ENCODE measurements around the gene GID8. TPM values are rescaled to one million over a fixed set of nuclear protein-coding genes. Genes with fewer than 3 reads are reported as not detected.

Gene GID8
- 16.4 TPM for total RNA-seq
- long read RNA-seq, full-length matches to known transcripts, result 17 of 23 reads
- long read RNA-seq, partial matches to known transcripts, result 1 of 23 reads
- long read RNA-seq, other reads (novel, unspliced or antisense), result 5 of 23 reads

GRCh38 chr20:62938105-62938888 lies at the start of gene GID8:
Gene GID8 (plus strand): TSS chr20:62938147. CDS start chr20:62941503, 3,356 bp downstream.
- intact Hi-C loops (cut with DNase I), result loop anchor here (2.0 kb wide), 1 partner anchor 15 kb away; no protein-coding TSS in a partner anchor
- DNase-seq (ENCODE audit: low spot score), result no peak

- intact Hi-C loops (cut with DNase I), result no loop called here
These were observed 49.5 kb upstream of the GID8 start for GRCh38 chr20:62888406-62888805.

GRCh38 chr20:62888910-62889309 lies 49.0 kb upstream of the GID8 start:
- peak; percentile 64 for DNase-seq (ENCODE audit: low spot score)
- intact Hi-C loops (cut with DNase I), result no loop called here

More at GRCh38 chr20:62888406-62888805, 49.5 kb upstream of the GID8 start:
- DNase-seq (ENCODE audit: low spot score), result peak; percentile 44

GRCh38 chr20:62889411-62889810 lies 48.5 kb upstream of the GID8 start:
- DNase-seq (ENCODE audit: low spot score), result no peak
- intact Hi-C loops (cut with DNase I), result no loop called here

GRCh38 chr20:62889871-62890270 lies 48.1 kb upstream of the GID8 start:
- intact Hi-C loops (cut with DNase I), result no loop called here
- no peak for DNase-seq (ENCODE audit: low spot score)

GRCh38 chr20:62890444-62890843 lies 47.5 kb upstream of the GID8 start:
- intact Hi-C loops (cut with DNase I), result no loop called here
- no peak for DNase-seq (ENCODE audit: low spot score)

GRCh38 chr20:62891111-62891510 lies 46.8 kb upstream of the GID8 start:
- intact Hi-C loops (cut with DNase I), result no loop called here

GRCh38 chr20:62892348-62893304 lies 45.3 kb upstream of the GID8 start:
- DNase-seq (ENCODE audit: low spot score), result no peak
- intact Hi-C loops (cut with DNase I), result no loop called here

More at GRCh38 chr20:62891111-62891510, 46.8 kb upstream of the GID8 start:
- no peak for DNase-seq (ENCODE audit: low spot score)

- no peak for DNase-seq (ENCODE audit: low spot score)
- intact Hi-C loops (cut with DNase I), result no loop called here
These were observed 44.2 kb upstream of the GID8 start for GRCh38 chr20:62893700-62894099.

GRCh38 chr20:62894261-62894660 lies 43.7 kb upstream of the GID8 start:
- DNase-seq (ENCODE audit: low spot score), result no peak
- intact Hi-C loops (cut with DNase I), result no loop called here

GRCh38 chr20:62895539-62895938 lies 42.4 kb upstream of the GID8 start:
- DNase-seq (ENCODE audit: low spot score), result peak; percentile 9
- intact Hi-C loops (cut with DNase I), result no loop called here

GRCh38 chr20:62896526-62896925 lies 41.4 kb upstream of the GID8 start:
- intact Hi-C loops (cut with DNase I), result no loop called here
- peak; percentile 36 for DNase-seq (ENCODE audit: low spot score)

GRCh38 chr20:62897666-62898065 lies 40.3 kb upstream of the GID8 start:
- intact Hi-C loops (cut with DNase I), result no loop called here
- no peak for DNase-seq (ENCODE audit: low spot score)

- intact Hi-C loops (cut with DNase I), result no loop called here
- no peak for DNase-seq (ENCODE audit: low spot score)
These were observed 39.6 kb upstream of the GID8 start for GRCh38 chr20:62898093-62898964.

GRCh38 chr20:62898970-62899632 lies 38.8 kb upstream of the GID8 start:
- intact Hi-C loops (cut with DNase I), result no loop called here
- no peak for DNase-seq (ENCODE audit: low spot score)

GRCh38 chr20:62899633-62900051 lies 38.3 kb upstream of the GID8 start:
- no peak for DNase-seq (ENCODE audit: low spot score)
- intact Hi-C loops (cut with DNase I), result loop anchor here (5.0 kb wide), 1 partner anchor 108 kb away; the partner anchor contains the start of gene BHLHE23

GRCh38 chr20:62900052-62900691 lies 37.8 kb upstream of the GID8 start:
- intact Hi-C loops (cut with DNase I), result loop anchor here (5.0 kb wide), 1 partner anchor 107 kb away; the partner anchor contains the start of gene BHLHE23
- DNase-seq (ENCODE audit: low spot score), result peak; percentile 87
